Activated CD4-positive, alpha-beta memory T cell treated with anti-CD3 and anti-CD28 coated beads for 36 hours (primary cell): ENCODE measurements around the gene WDR17. TPM values are rescaled to one million over a fixed set of nuclear protein-coding genes. Genes with fewer than 3 reads are reported as not detected.
"Not testable (repeated sequence)": the region's sequence is repeated elsewhere in the genome, so short reads cannot be mapped to it uniquely, and the experiment has no call there.

Source experiments
- CTCF ChIA-PET: fragments of 350-600 bp; sonication (Branson Sonifier 250); formaldehyde crosslinking; loops from one replicate; lab custom pipeline; 2021; ENCODE audit warnings: antibody characterized with exemption, inconsistent platforms; lab: Charles Lee
- POLR2A ChIA-PET: fragments of 350-600 bp; sonication (Branson Sonifier 250); formaldehyde crosslinking; loops from one replicate; lab custom pipeline; 2021; ENCODE audit warnings: antibody characterized with exemption; lab: Charles Lee
- DNase-seq: peaks from one replicate; pipeline ENCODE4 v3.0.0-alpha.2; 2020
- H3K27ac Mint-ChIP-seq: one replicate; pipeline ENCODE4 v1.8.0; 2021; ENCODE audit warnings: mixed read lengths
- H3K27me3 Mint-ChIP-seq: one replicate; pipeline ENCODE4 v1.8.0; 2021; ENCODE audit warnings: mixed read lengths
- H3K36me3 Mint-ChIP-seq: one replicate; pipeline ENCODE4 v1.8.0; 2021; ENCODE audit warnings: mixed read lengths
- H3K4me1 Mint-ChIP-seq: one replicate; pipeline ENCODE4 v1.8.0; 2021; ENCODE audit warnings: low read depth, mixed read lengths
- H3K4me3 Mint-ChIP-seq: one replicate; pipeline ENCODE4 v1.8.0; 2021; ENCODE audit warnings: mild to moderate bottlenecking, mixed read lengths
- H3K9me3 Mint-ChIP-seq: one replicate; pipeline ENCODE4 v1.8.0; 2021; ENCODE audit warnings: mixed read lengths
- intact Hi-C: fragments of 100-400 bp; cut with micrococcal nuclease; formaldehyde crosslinking; loops from one replicate; pipeline ENCODE4 v1.15.1; 2023
- total RNA-seq, 2 experiments: library from RNA; stranded (reverse); gene quantifications; one replicate each; pipeline ENCODE4 v1.2.3, GENCODE V29; 2021

WDR17 gene
- total RNA-seq, 2 experiments from 2014 or later: 1.1 to 1.2 TPM

- intact Hi-C loops: no loop called here
- ChIA-PET CTCF (interaction anchor here (0.5 kb wide), 1 partner anchor 10 kb away, joined by 6 read pairs; no protein-coding TSS in a partner anchor), POLR2A (no interaction called here)
- no peak overlapping the region for H3K4me3 Mint-ChIP-seq
- no peak for DNase-seq
- peaks cover 1% of the 10 kb centered on the region for H3K36me3 Mint-ChIP-seq
- H3K4me1 Mint-ChIP-seq: peaks cover 24% of the 10 kb centered on the region
- no peak overlapping the region for H3K27ac Mint-ChIP-seq
- no peaks in the 10 kb centered on the region for H3K9me3 Mint-ChIP-seq
- peaks cover 11% of the 10 kb centered on the region for H3K27me3 Mint-ChIP-seq
Observed at GRCh38 chr4:176198316-176198903, 132.8 kb downstream of the WDR17 start.

GRCh38 chr4:176205299-176205698 is 139.7 kb downstream of the WDR17 start:
- H3K4me3 Mint-ChIP-seq: no peak overlapping the region
- no peaks in the 10 kb centered on the region for H3K4me1 Mint-ChIP-seq
- intact Hi-C loops: no loop called here
- H3K9me3 Mint-ChIP-seq: no peaks in the 10 kb centered on the region
- H3K27me3 Mint-ChIP-seq: peaks cover 28% of the 10 kb centered on the region
- no peak for DNase-seq
- H3K36me3 Mint-ChIP-seq: no peaks in the 10 kb centered on the region
- no peak overlapping the region for H3K27ac Mint-ChIP-seq
- ChIA-PET CTCF (no interaction called here), POLR2A (no interaction called here)

- intact Hi-C loops: no loop called here
- ChIA-PET CTCF (interaction anchor here (0.7 kb wide), 1 partner anchor 9 kb away, joined by 6 read pairs; no protein-coding TSS in a partner anchor), POLR2A (interaction anchor here (0.6 kb wide), 1 partner anchor 80 kb away, joined by 4 read pairs; no protein-coding TSS in a partner anchor)
- H3K27ac Mint-ChIP-seq: no peak overlapping the region
- H3K36me3 Mint-ChIP-seq: no peaks in the 10 kb centered on the region
- no peak overlapping the region for H3K4me3 Mint-ChIP-seq
- no peaks in the 10 kb centered on the region for H3K4me1 Mint-ChIP-seq
- H3K9me3 Mint-ChIP-seq: peaks cover 4% of the 10 kb centered on the region
- peaks cover 31% of the 10 kb centered on the region for H3K27me3 Mint-ChIP-seq
- DNase-seq: no peak
Observed at GRCh38 chr4:176207839-176208238, 142.2 kb downstream of the WDR17 start.

GRCh38 chr4:176209535-176209934 is 143.9 kb downstream of the WDR17 start:
- POLR2A ChIA-PET: no interaction called here
- intact Hi-C loops: no loop called here
- Mint-ChIP-seq H3K27ac (no peak overlapping the region), H3K9me3 (peaks cover 4% of the 10 kb centered on the region), H3K36me3 (no peaks in the 10 kb centered on the region), H3K27me3 (peaks cover 29% of the 10 kb centered on the region), H3K4me3 (no peak overlapping the region), H3K4me1 (no peaks in the 10 kb centered on the region)
- no peak for DNase-seq
- CTCF ChIA-PET: no interaction called here

GRCh38 chr4:176210101-176210500 is 144.5 kb downstream of the WDR17 start:
- intact Hi-C loops: no loop called here
- Mint-ChIP-seq H3K4me1 (no peaks in the 10 kb centered on the region), H3K27ac (no peak overlapping the region), H3K36me3 (no peaks in the 10 kb centered on the region), H3K4me3 (no peak overlapping the region), H3K9me3 (peaks cover 4% of the 10 kb centered on the region), H3K27me3 (peaks cover 29% of the 10 kb centered on the region)
- CTCF ChIA-PET: interaction anchor here (1.1 kb wide), 1 partner anchor 74 kb away, joined by 4 read pairs; no protein-coding TSS in a partner anchor
- no peak for DNase-seq
- POLR2A ChIA-PET: no interaction called here

- CTCF ChIA-PET: interaction anchor here (1.1 kb wide), 1 partner anchor 73 kb away, joined by 4 read pairs; no protein-coding TSS in a partner anchor
- Mint-ChIP-seq H3K4me1 (no peaks in the 10 kb centered on the region), H3K27ac (no peak overlapping the region), H3K36me3 (no peaks in the 10 kb centered on the region), H3K27me3 (peaks cover 29% of the 10 kb centered on the region), H3K4me3 (no peak overlapping the region), H3K9me3 (peaks cover 4% of the 10 kb centered on the region)
- intact Hi-C loops: no loop called here
- POLR2A ChIA-PET: no interaction called here
- no peak for DNase-seq
Observed at GRCh38 chr4:176210579-176211296, 145.1 kb downstream of the WDR17 start.

GRCh38 chr4:176212351-176212750 is 146.7 kb downstream of the WDR17 start:
- POLR2A ChIA-PET, intact Hi-C loops, H3K4me1 Mint-ChIP-seq, H3K4me3 Mint-ChIP-seq, H3K9me3 Mint-ChIP-seq, DNase-seq, CTCF ChIA-PET, H3K27ac Mint-ChIP-seq, H3K36me3 Mint-ChIP-seq: not testable (repeated sequence)
- H3K27me3 Mint-ChIP-seq: peaks cover 20% of the 10 kb centered on the region

- H3K27ac Mint-ChIP-seq: no peak overlapping the region
Observed at GRCh38 chr4:176217510-176217909, 151.9 kb downstream of the WDR17 start.

GRCh38 chr4:176222149-176222548 is 156.5 kb downstream of the WDR17 start:
- H3K4me1 Mint-ChIP-seq: no peaks in the 10 kb centered on the region
- no peak overlapping the region for H3K27ac Mint-ChIP-seq
- DNase-seq: no peak
- no peak overlapping the region for H3K4me3 Mint-ChIP-seq
- intact Hi-C loops: no loop called here
- H3K36me3 Mint-ChIP-seq: no peaks in the 10 kb centered on the region
- ChIA-PET CTCF (no interaction called here), POLR2A (no interaction called here)
- no peaks in the 10 kb centered on the region for H3K9me3 Mint-ChIP-seq
- peaks cover 5% of the 10 kb centered on the region for H3K27me3 Mint-ChIP-seq

More at GRCh38 chr4:176217510-176217909, 151.9 kb downstream of the WDR17 start:
- Mint-ChIP-seq H3K9me3 (peaks cover 1% of the 10 kb centered on the region), H3K4me1 (no peaks in the 10 kb centered on the region), H3K27me3 (peaks cover 2% of the 10 kb centered on the region), H3K36me3 (no peaks in the 10 kb centered on the region), H3K4me3 (no peak overlapping the region)
- intact Hi-C loops: no loop called here
- ChIA-PET CTCF (interaction anchor here (0.8 kb wide), 1 partner anchor 66 kb away, joined by 4 read pairs; no protein-coding TSS in a partner anchor), POLR2A (no interaction called here)
- no peak for DNase-seq

- peaks cover 11% of the 10 kb centered on the region for H3K27me3 Mint-ChIP-seq
- ChIA-PET POLR2A (no interaction called here), CTCF (no interaction called here)
- no peaks in the 10 kb centered on the region for H3K4me1 Mint-ChIP-seq
- H3K36me3 Mint-ChIP-seq: no peaks in the 10 kb centered on the region
- no peaks in the 10 kb centered on the region for H3K9me3 Mint-ChIP-seq
- no peak for DNase-seq
- H3K4me3 Mint-ChIP-seq: no peak overlapping the region
- intact Hi-C loops: no loop called here
- no peak overlapping the region for H3K27ac Mint-ChIP-seq
Observed at GRCh38 chr4:176223561-176223960, 157.9 kb downstream of the WDR17 start.

- no peak for DNase-seq
- Mint-ChIP-seq H3K36me3 (no peaks in the 10 kb centered on the region), H3K27ac (no peak overlapping the region), H3K4me1 (no peaks in the 10 kb centered on the region), H3K27me3 (peaks cover 13% of the 10 kb centered on the region), H3K9me3 (no peaks in the 10 kb centered on the region), H3K4me3 (no peak overlapping the region)
- POLR2A ChIA-PET: interaction anchor here (0.6 kb wide), 1 partner anchor 910 kb away, joined by 3 read pairs; no protein-coding TSS in a partner anchor
- intact Hi-C loops: no loop called here
- CTCF ChIA-PET: no interaction called here
Observed at GRCh38 chr4:176226736-176227135, 161.1 kb downstream of the WDR17 start.

- intact Hi-C loops: no loop called here
- H3K27ac Mint-ChIP-seq: no peak overlapping the region
- H3K36me3 Mint-ChIP-seq: no peaks in the 10 kb centered on the region
- H3K9me3 Mint-ChIP-seq: no peaks in the 10 kb centered on the region
- H3K4me1 Mint-ChIP-seq: no peaks in the 10 kb centered on the region
- CTCF ChIA-PET: interaction anchor here (1.0 kb wide), 1 partner anchor 1151 kb away, joined by 3 read pairs; no protein-coding TSS in a partner anchor
- H3K4me3 Mint-ChIP-seq: no peak overlapping the region
- no peak for DNase-seq
- peaks cover 16% of the 10 kb centered on the region for H3K27me3 Mint-ChIP-seq
- POLR2A ChIA-PET: no interaction called here
Observed at GRCh38 chr4:176229645-176230044, 164.0 kb downstream of the WDR17 start.
